ENCODE data around the gene PCNX2.

PCNX2 gene

GRCh38 chr1:233290396-233291034 lies 5.0 kb downstream of the PCNX2 start:
- H3K4me1 Mint-ChIP-seq = peaks cover 29% of the 10 kb centered on the region
- H3K27ac Mint-ChIP-seq = no peak overlapping the region
- no peaks in the 10 kb centered on the region for H3K9me3 Mint-ChIP-seq
- peaks cover 28% of the 10 kb centered on the region for H3K36me3 Mint-ChIP-seq
- no peak overlapping the region for H3K4me3 Mint-ChIP-seq
- H3K27me3 Mint-ChIP-seq = no peaks in the 10 kb centered on the region
- no peak for ATAC-seq

DNA sequence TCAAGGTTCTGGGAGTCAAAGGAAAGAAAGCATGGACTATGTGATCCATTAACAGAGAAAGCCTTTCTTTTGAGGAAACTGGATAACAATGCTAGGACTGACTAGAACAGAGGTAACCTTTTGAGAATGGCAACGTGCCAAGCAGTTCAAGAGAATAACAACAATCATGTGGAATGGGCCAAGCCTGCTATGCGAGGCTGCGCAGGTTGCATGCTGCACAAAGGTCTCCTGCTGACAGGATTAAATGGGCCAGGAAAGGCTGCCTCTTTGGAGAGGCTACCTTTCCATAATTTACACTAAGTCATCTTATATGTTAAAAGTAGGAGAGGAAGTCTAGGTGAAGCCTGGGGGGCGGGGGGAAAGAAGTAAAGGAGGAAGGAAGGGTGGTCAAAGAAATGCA lies 5.8 kb downstream of the PCNX2 start:
- no peak for ATAC-seq
- Mint-ChIP-seq H3K9me3 (no peaks in the 10 kb centered on the region), H3K4me3 (no peak overlapping the region), H3K27me3 (no peaks in the 10 kb centered on the region), H3K27ac (no peak overlapping the region), H3K36me3 (peaks cover 30% of the 10 kb centered on the region), H3K4me1 (peaks cover 21% of the 10 kb centered on the region)

GRCh38 chr1:233282582-233282886 lies 13.0 kb downstream of the PCNX2 start:
- Mint-ChIP-seq H3K4me3 (no peak overlapping the region), H3K4me1 (peaks cover 12% of the 10 kb centered on the region)
- ATAC-seq = no peak

DNA sequence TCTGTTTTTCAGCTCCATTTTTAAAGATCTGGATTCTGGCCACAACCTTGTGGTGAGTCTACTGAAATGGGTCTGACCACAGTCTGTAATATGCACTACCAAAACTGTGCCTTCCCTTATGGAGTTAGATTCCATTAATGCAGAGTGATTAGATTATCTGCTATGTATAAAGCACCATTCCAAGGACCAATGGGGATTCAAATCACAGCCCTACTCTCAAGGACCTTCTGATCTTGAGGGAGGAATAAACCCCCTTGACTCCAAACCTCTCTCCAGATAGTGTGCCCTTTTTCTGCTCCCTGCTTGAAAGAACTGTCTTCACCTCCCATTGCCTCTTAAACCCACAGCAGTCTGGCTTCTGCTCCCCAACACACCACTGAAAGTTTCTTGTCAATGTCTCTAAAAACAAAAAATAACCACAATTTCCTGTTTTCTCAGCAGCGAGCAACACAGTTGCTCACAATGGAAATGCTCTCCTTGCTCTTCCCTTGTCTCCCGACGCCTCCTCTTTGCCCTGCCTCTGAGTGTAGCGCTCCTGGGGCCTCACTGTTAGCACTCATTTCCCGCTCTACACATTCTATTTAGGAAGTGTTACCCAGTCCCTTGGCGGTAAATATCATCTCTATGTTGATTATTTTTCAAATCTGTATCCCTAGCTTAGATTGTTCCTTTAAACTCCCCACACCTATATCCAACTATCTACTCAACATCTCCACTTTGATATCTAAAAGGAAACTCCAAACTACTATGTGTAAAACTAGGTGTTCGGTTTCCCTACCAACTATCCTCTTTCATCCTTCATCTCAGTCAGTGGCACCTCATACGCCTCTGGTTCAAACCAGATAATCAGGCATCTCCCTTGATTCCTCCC lies 13.6 kb downstream of the PCNX2 start:
- Mint-ChIP-seq H3K4me1 (peaks cover 12% of the 10 kb centered on the region), H3K9me3 (no peaks in the 10 kb centered on the region), H3K36me3 (peaks cover 13% of the 10 kb centered on the region), H3K27ac (peak overlapping the region; percentile 29), H3K4me3 (peak overlapping the region; percentile 0), H3K27me3 (no peaks in the 10 kb centered on the region)
- peak; percentile 60 for ATAC-seq

More at GRCh38 chr1:233282582-233282886, 13.0 kb downstream of the PCNX2 start:
- Mint-ChIP-seq H3K27ac (peak overlapping the region; percentile 29), H3K36me3 (peaks cover 14% of the 10 kb centered on the region), H3K9me3 (no peaks in the 10 kb centered on the region), H3K27me3 (no peaks in the 10 kb centered on the region)

- Mint-ChIP-seq H3K27ac (no peak overlapping the region), H3K36me3 (peaks cover 17% of the 10 kb centered on the region), H3K4me1 (peaks cover 12% of the 10 kb centered on the region), H3K9me3 (no peaks in the 10 kb centered on the region), H3K4me3 (no peak overlapping the region), H3K27me3 (no peaks in the 10 kb centered on the region)
- ATAC-seq = no peak
These were observed 15.6 kb downstream of the PCNX2 start for GRCh38 chr1:233279971-233280370.

GRCh38 chr1:233278631-233279030 lies 16.9 kb downstream of the PCNX2 start:
- H3K4me1 Mint-ChIP-seq = peaks cover 12% of the 10 kb centered on the region
- no peaks in the 10 kb centered on the region for H3K9me3 Mint-ChIP-seq
- ATAC-seq = no peak
- H3K36me3 Mint-ChIP-seq = peaks cover 18% of the 10 kb centered on the region
- H3K27me3 Mint-ChIP-seq = no peaks in the 10 kb centered on the region
- no peak overlapping the region for H3K27ac Mint-ChIP-seq
- no peak overlapping the region for H3K4me3 Mint-ChIP-seq

DNA sequence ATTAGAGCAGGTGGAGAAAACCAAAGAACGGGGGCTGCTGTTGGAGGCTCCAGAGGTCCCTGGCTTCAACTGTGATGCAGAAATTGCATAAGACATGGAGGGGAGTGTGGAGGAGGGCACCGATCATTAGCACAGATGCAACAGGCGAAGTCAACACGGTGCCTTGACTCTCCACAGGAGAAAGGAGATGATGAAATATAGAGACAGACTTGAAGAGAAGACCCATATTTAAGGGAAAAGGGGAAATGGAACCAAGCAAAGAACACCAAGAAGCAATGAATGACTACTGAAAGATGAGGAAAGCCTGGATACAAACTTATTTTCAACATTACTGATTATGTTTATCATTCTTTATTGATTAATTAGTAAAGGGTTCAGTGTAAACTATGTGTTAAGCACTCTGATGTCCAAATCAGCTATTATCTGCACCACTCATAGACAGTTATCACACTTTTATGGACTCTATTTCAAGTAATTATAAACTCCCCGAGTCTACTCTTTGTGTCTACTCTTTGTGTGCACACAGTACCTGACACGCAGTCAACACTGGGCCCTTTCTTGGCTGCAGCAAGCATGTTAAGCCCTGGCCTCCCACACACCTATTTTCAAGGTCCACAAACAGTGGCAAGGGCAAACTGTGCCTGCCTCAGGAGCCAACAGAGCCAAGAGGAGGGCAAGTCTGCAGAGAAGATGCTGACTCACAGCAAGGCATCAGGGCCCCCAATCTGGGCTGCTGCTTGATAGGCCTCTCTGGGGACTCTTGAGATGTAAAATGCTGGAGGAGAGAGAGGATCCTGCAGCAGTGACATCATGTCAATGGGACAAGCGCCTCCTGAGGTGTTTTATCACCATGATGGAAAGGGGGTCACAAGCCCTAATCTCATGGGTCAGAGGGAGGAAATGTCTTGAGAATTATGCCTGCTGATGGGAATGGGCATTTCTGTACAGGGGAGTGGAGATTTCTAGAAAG lies 17.6 kb downstream of the PCNX2 start:
- H3K27ac Mint-ChIP-seq = no peak overlapping the region
- no peak overlapping the region for H3K4me3 Mint-ChIP-seq
- no peak for ATAC-seq
- H3K9me3 Mint-ChIP-seq = no peaks in the 10 kb centered on the region
- peaks cover 21% of the 10 kb centered on the region for H3K36me3 Mint-ChIP-seq
- no peaks in the 10 kb centered on the region for H3K27me3 Mint-ChIP-seq
- peaks cover 12% of the 10 kb centered on the region for H3K4me1 Mint-ChIP-seq

- no peak overlapping the region for H3K4me3 Mint-ChIP-seq
These were observed 25.9 kb downstream of the PCNX2 start for GRCh38 chr1:233269656-233270055.

DNA sequence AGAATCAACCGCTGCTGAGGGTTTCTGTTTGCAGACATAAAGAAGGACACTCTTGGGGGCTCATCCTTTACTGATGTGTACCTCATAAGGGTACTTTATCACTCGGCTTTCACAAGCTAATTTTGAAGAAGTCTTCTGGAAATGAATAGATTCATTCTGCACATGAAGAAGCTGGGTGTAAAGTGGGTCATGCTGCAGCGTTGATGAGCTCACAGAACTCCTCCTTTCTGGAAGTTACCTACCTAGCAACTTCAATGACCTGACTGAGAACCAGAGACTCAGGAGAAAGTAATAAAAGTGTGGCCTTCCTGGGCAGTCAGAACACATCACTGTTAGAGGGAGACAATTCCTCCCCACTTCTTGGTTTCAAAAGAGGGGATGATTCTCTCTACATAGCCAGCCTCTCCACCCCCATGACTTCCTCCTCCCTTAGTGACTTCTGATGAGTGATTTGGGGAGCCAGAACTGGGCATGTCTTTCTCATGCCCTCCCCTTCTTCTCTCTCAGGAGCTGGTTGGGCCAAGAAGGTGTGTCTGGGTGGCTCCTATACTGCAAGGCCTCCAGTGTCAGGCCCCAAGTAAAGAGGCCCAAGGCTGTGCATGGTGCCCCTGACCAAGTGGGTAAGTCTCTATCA lies 27.0 kb downstream of the PCNX2 start:
- ATAC-seq = no peak
- peaks cover 37% of the 10 kb centered on the region for H3K36me3 Mint-ChIP-seq
- no peaks in the 10 kb centered on the region for H3K4me1 Mint-ChIP-seq
- H3K27me3 Mint-ChIP-seq = no peaks in the 10 kb centered on the region
- no peak overlapping the region for H3K4me3 Mint-ChIP-seq
- no peak overlapping the region for H3K27ac Mint-ChIP-seq
- no peaks in the 10 kb centered on the region for H3K9me3 Mint-ChIP-seq

More at GRCh38 chr1:233269656-233270055, 25.9 kb downstream of the PCNX2 start:
- Mint-ChIP-seq H3K27me3 (no peaks in the 10 kb centered on the region), H3K4me1 (no peaks in the 10 kb centered on the region), H3K36me3 (peaks cover 36% of the 10 kb centered on the region), H3K27ac (no peak overlapping the region), H3K9me3 (no peaks in the 10 kb centered on the region)
- no peak for ATAC-seq

GRCh38 chr1:233261695-233262094 lies 33.8 kb downstream of the PCNX2 start:
- Mint-ChIP-seq H3K4me3 (no peak overlapping the region), H3K9me3 (no peaks in the 10 kb centered on the region), H3K36me3 (peaks cover 46% of the 10 kb centered on the region), H3K27ac (peak overlapping the region; percentile 19), H3K27me3 (no peaks in the 10 kb centered on the region), H3K4me1 (peaks cover 11% of the 10 kb centered on the region)
- ATAC-seq = no peak

GRCh38 chr1:233261206-233261605 lies 34.3 kb downstream of the PCNX2 start:
- no peaks in the 10 kb centered on the region for H3K27me3 Mint-ChIP-seq
- peaks cover 42% of the 10 kb centered on the region for H3K36me3 Mint-ChIP-seq
- ATAC-seq = peak; percentile 51
- peak overlapping the region; percentile 19 for H3K27ac Mint-ChIP-seq
- no peak overlapping the region for H3K4me3 Mint-ChIP-seq
- peaks cover 11% of the 10 kb centered on the region for H3K4me1 Mint-ChIP-seq
- H3K9me3 Mint-ChIP-seq = no peaks in the 10 kb centered on the region

DNA sequence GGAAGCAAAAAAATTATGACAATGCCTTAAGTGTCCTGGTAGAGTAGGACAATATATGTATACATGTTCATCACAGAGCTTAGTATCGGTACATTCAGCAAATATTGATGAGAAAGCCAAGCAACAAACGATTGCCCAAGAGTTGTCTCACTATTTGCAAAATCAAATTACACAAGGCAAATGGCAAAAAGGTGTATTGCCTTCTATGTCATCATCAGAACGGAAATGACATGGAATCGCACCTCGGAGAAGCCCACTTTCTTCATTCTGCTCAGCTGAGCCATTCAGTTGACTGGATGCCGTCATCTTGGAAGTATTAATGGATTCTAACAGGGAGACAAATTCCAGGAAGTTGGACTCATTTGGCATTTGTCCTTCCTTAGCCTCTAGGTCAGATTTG lies 37.7 kb downstream of the PCNX2 start:
- ATAC-seq = no peak
- Mint-ChIP-seq H3K27ac (no peak overlapping the region), H3K4me1 (peaks cover 11% of the 10 kb centered on the region), H3K4me3 (no peak overlapping the region), H3K36me3 (peaks cover 34% of the 10 kb centered on the region), H3K9me3 (no peaks in the 10 kb centered on the region), H3K27me3 (no peaks in the 10 kb centered on the region)

DNA sequence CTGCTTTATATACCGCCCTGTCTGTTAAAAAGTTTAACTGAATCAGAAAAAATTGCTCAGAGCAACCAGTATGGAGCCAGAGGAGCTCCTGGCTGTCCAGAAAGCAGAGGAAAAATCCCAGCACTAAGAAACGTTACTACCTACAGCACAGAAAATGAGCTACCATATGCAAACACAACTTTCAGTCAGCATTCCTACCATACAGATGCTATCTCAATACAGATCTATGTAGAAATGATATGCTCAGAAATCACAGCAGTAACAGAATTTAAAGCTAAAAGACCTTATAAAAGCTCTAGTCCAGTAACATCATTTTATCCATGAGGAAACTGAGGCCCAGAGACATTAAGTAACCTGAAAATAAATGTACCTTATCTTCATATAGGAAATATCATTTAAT lies 38.7 kb downstream of the PCNX2 start:
- Mint-ChIP-seq H3K4me3 (no peak overlapping the region), H3K4me1 (peaks cover 8% of the 10 kb centered on the region), H3K36me3 (peaks cover 31% of the 10 kb centered on the region), H3K27ac (no peak overlapping the region), H3K27me3 (no peaks in the 10 kb centered on the region), H3K9me3 (no peaks in the 10 kb centered on the region)
- ATAC-seq = no peak

GRCh38 chr1:233256191-233256590 lies 39.3 kb downstream of the PCNX2 start:
- peaks cover 25% of the 10 kb centered on the region for H3K36me3 Mint-ChIP-seq
- no peak overlapping the region for H3K27ac Mint-ChIP-seq
- peaks cover 2% of the 10 kb centered on the region for H3K4me1 Mint-ChIP-seq
- no peaks in the 10 kb centered on the region for H3K27me3 Mint-ChIP-seq
- no peak overlapping the region for H3K4me3 Mint-ChIP-seq
- no peak for ATAC-seq
- no peaks in the 10 kb centered on the region for H3K9me3 Mint-ChIP-seq

DNA sequence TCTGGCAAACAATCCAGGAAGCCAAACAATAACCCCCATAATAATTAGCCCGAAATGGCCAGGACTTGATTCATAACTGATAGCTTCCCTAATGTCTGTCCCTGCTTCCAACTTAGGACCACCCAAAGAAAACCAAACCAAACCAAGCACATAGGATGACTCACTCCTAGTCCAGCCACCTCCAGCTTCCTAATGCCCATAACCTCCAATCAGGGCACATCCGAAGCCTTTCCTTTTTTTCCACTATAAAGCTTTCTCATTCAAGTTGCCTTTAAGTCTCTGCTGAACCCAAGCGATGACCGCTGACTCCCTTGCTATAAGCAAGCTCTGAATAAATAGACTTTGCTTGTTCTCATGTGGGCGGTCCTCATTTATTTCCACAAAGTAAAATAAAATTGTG lies 40.4 kb downstream of the PCNX2 start:
- no peaks in the 10 kb centered on the region for H3K4me1 Mint-ChIP-seq
- H3K9me3 Mint-ChIP-seq = no peaks in the 10 kb centered on the region
- H3K4me3 Mint-ChIP-seq = no peak overlapping the region
- H3K27ac Mint-ChIP-seq = no peak overlapping the region
- H3K36me3 Mint-ChIP-seq = peaks cover 29% of the 10 kb centered on the region
- H3K27me3 Mint-ChIP-seq = no peaks in the 10 kb centered on the region
- ATAC-seq = no peak
